HG03432 (cell line): Measurements from ENCODE around the gene FBXW8.
"Not testable (repeated sequence)": the region's sequence is repeated elsewhere in the genome, so short reads cannot be mapped to it uniquely, and the experiment has no call there.

ENCODE experiments used
- ATAC-seq: cut with Tn5 transposase; IDR thresholded peaks from one replicate; pipeline ENCODE4 v1.9.1; 2021; ENCODE audit warnings: mild to moderate bottlenecking, moderate library complexity; ENCODE audit not compliant: unreplicated experiment

Gene FBXW8

DNA sequence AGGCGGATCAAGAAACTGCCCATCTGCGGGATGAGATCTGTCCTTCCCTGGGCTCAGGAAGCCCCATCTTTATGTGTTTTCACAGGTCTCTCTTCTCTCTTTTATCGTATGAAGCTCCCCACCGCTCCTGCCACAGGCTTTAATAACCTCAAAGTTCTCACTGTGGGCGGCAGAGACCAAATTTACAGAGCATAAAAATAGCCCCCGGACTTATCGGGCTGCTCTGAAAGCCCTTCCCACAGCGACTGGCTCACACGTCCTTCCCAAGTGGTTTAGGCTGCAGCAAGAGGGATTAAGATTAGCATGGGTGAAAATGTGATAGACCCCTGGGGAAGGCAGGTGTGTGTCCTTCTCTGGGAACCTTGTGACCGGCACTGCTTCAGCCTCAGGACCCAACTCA is 140.6 kb downstream of the FBXW8 start:
- no peak for ATAC-seq

DNA sequence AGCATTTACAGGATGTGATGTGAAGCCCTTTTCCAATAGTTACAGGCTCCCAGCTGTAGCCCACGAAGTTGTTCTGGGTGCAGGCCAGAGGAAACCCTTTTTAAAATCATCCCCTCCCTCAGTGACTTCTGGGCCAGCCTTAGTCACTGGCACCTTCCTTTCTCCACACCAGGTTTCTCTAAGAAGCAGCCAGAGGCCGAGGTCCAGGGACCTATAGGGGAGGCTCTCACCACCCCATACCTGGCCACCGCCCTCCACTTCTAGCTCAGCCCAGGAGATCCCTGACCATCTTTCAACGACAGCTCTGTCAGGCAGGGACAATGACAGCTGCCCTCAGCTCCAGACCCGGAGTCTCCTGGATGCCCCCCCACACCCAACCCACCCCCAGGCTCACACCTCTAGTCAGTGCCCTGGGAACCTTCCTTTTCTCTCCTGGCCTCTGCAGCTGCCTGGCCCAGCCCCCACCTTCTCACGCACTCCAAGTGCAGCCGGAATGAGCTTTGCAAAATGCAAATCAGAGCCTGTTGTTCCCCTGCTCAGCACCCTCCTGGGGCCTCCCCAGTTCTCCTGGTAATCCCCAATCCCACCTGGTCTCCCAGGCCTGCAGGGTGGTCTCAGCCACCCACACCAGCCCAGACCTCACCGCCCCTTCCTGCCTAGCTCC is 141.8 kb downstream of the FBXW8 start:
- peak; percentile 79 for ATAC-seq

DNA sequence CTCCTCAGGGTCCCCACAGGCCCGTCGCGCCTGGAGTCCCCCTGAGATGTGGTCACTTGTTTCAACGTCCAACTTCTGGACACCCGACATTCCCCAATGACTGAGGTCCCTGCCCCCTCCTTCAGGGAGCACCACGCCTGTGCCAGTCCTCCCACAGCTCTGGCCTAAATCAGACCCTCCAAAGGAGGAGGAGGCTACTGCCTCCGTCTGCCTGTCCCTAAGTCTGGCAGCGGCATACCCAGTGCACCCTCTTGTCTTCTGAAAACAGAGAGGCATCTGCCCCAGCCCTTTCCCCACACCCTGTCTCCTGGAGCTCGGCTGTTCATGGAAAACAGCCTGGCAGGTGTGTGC is 142.3 kb downstream of the FBXW8 start:
- ATAC-seq = no peak

DNA sequence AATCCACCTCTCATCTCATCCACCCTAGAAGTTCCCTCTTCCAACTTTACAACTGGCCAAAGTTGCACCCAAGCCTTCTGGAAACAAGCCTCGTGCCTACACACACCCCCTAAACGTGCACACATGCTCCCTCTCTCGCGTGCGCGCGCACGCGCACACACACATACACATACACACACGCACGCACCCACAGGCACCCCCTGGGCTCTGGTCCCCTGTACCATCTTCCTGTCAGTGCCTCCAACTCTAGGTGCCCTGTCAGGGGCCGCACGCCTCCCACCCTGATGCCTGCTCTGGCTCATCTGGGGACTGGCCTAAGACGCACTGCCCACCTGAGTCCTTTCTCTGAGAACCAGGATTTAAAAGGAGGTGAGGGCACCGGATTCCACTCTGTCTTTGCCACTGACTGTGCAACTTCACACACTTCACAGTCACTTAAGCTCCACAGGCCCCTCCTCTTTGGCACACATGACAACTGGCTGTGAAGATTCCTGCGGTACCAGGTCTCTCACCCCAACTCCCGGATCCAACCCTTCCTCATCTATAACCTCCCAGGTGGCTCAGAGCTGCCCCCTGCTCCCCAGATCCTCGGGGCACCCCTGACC is 142.9 kb downstream of the FBXW8 start:
- no peak for ATAC-seq

DNA sequence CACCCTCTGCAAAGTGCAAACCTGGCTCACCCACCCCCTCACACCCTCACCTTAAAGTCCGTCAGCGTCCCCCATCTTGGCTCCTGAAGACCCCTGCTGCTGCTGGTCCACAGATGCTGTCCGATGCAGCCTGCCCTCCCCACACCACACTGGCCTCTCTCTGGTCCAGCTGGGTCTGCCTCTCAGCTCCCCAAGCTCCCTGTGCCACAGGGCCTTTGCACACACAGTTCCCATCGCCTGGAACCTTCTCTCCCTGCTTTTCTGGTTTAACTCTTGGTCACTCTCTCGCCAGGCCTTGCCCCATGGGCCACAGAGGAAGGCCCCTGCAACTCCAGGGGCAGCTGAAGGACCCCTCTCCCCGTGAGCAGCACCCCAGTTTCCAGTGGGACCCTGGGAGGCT is 143.5 kb downstream of the FBXW8 start:
- no peak for ATAC-seq

DNA sequence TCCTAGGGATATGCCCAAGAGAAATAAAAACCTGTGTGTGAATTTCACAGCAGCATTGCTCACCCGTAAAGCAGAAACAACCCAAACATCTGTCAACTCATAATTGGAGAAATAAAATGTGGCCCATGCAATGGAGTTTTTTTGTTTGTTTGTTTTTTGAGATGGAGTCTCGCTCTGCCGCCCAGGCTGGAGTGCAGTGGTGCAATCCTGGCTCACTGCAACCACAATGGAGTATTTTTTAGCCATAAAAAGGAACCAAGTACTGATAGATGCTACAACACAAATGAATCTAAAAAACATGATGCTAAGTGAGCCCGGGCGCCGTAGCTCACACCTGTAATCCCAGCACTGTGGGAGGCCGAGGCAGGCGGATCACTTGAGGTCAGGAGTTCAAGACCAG is 146.9 kb downstream of the FBXW8 start:
- not testable (repeated sequence) for ATAC-seq

DNA sequence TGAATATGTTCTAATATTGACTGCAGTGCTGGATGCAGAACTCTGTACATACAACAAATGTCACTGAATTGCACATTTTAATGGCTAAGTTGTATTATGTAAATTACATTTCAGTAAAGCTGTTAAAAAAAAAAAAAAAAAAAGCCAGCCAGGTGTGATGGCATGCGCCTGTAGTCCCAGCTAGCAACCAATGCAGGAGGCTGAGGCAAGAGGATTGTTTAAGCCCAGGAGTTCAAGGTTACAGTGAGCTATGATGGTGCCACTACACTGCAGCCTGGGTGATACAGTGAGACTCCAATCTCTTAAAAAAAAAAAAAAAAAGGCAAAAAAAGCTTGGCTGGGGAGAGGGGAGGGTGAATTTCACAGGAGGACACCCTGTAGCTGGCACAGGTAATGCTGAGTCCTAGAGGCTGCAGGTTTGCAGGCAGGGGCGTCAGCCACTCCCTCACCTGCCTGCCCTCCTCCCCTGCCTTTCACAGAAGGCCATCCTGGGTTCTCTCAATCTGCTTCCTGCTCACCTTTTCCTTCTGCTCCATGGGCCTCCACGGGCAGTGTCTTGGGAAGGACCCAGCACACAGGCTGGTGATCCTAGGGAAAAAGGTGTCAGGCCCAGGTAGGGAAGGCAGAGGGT is 147.8 kb downstream of the FBXW8 start:
- ATAC-seq = no peak

DNA sequence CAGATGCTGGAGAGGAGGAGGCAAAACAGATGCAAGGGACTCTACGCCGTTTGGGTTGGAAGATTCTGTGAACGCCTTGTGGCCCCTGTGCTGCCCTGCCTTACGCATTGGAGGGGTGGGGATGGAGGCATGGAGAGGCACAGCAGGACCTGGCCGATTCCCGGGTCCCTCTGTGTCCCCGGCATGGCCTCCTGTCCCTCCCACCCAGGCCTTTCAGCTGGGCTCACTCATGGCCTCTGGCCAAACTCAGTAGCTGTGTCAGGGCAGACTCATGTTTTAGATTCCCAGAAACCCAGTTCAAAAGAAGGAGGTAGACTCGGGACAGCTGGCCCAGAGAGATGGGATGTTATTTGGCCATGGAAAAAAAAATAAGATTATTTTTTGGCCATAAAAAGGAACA is 148.4 kb downstream of the FBXW8 start:
- ATAC-seq = no peak

DNA sequence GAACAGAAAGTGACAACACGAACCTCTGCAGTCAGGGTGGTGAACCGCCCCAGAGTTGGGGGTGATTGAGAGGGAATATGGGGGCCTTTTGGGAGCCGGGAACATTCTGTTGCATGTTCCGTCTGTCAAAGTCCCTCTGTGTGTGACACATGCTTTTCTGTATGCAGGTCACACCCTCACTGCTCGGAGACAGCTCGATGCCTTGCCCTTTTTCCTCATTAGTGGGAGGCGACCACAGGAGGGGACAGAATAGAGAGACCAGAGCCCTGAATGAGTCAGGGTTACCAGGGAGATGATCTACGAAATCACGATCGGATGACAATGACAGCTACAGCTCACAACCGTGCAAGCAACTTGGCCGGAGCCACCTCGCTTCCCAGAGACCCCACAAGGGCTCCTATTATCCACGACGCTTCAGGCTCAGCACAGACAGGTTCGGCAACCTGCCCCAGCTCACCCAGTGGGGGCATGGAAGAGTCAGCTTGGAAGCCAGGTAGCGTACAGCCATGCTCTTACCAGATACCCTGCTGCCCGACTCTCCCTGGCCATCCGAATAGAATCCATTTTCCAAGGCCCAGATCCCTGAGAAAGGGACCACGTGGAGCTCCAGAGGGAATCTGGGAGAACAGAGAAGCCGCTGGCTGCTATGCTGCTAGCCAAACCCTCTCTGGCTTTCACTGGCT is 149.6 kb downstream of the FBXW8 start:
- ATAC-seq = no peak

DNA sequence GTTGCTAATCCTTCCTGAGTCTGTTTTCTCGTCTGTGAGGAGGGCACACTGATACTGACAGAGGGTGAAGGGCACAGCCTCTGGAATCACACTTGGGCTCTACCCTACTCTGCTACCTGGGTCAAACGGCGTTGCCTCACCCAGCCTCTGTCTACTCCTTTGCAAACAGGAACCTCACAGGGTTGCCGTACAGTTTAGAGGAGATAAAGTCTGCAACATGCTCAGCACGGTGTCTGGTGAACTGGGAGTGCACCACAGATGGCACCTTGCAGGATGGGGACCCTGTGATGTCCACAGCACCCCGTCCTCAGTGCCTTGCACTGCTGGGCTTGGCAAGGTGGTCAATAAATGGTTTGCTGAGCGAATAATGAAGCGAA is 150.2 kb downstream of the FBXW8 start:
- no peak for ATAC-seq

DNA sequence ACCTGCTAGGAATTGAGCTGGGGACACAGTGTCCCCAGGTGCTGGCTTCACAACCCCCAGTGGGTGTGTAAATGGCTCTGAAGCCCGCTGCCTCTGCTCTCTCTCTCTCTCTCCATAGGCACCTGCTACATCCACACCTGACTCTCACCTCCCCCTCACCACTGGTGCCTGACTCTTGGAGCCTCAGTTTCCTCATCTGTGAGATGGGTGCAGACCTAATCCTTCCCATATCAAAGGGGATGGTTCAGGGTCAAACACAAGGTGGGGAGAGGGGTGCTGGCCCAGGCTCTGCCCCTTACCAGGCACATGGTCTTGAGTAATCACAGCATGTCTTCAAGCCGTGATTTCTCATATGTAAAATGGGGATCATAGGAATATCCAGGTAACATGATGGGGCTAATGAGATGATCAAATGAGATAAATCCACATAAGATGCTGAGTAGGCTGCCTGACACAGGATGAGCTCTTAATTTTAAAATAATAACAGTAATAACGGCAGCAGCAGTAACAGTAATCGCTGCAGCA is 150.9 kb downstream of the FBXW8 start:
- no peak for ATAC-seq

DNA sequence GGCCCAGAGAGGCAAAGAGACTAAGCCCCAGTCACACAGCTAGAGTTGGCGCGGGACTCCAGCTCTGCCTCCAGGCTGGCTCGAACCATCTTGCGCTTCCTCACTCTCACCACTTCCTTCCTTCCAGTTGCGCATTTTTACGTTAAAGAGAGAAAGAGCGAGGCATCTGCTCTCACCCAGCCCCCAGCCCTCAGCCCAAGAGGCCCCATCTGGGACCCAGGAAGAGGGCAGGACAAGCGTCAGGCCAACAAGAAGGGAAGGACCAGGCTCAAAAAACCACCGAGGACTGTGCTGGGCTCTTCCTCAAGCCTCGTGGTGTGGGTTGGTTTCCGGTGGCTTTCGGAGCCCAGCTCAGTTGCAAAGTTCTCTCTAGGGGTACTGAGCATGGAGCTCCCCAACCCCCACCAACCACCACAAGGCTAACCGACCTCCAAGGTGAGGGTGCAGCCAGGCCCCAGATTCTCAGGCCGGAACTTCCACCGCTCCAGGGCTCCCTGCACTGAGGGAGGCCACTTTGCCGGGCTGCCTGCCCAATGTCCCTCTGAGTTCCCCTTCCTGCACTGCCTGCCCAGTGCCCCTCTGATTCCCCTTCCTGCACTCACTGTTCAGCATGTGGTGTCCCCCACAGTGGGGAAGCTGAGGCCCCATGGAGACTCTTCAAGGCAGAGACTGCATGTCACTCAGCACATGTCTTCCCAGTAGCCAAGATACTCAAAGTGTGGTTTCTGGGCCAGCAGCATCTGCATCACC is 152.6 kb downstream of the FBXW8 start:
- peak; percentile 67 for ATAC-seq

DNA sequence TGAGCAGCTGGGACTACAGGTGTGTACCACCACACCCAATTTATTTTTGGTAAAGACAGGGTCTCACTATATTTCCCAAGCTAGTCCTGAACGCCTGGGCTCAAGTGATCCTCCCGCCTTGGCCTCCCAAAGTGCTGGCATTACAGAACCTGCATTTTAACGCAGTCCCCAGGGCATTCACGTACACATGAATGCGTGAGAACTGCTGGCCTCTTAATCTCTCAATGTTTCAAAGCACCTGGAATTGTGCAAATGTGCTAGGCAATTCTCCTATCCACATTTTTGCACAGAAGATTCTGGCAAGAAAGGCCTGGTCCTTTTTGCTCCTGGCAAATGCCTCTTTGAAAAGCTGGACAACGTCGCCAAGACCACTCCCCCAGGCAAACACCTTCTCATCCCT is 153.3 kb downstream of the FBXW8 start:
- ATAC-seq = no peak

DNA sequence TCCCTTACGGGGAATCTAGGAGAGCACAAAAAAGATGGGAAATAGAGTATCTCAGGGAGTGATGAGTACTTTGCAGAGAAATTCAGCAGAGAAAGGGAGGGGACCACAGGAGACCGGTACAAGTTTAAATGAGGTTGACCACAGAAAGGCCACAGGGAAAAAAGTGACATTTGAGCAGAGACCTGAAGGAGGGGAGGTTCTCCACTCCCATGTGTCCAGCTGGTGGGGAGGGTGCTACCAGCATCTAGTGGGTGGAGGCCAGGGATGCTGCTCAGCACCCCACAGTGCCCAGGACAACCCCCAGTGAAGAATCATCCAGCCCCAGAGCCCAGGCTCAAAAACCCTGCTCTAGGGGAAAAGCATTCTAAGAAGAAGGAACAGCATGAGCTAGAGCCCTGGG is 153.8 kb downstream of the FBXW8 start:
- no peak for ATAC-seq

DNA sequence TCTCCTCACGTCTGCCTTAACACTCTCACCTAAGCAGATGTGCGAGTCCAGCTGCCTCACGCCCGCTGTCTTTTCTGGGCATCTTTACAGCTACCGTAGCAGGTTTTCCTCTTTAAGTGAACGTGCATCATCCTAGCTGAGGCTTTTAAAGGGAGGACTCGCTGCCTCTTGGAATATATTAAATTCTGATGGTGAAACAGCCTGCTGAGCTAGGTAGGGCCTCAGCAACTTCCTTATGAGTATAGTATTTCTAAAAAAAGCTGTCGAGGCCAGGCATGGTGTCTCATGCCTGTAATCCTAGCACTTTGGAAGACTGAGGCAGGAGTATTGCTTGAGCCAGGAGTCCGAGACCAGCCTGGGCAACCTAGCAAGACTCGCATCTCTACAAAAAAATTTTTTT is 156.3 kb downstream of the FBXW8 start:
- ATAC-seq = no peak

DNA sequence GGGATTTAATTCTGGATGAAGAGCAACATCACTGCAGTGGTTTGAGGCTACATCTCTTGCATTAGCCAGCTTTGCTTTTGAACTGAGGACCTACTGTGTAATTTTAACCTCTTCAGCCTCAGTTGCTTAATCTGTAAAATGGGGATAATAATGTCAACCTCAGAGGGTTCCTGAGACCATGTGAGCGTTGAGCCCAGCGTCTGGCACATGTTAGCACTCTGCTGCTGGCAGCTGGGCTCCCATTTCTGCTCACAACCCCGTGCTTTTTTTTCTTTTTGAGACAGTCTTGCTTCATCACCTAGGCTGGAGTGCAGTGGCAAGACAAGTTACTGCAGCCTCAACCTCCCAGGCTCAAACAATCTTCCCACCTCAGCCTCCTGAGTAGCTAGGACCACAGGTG is 156.9 kb downstream of the FBXW8 start:
- no peak for ATAC-seq

DNA sequence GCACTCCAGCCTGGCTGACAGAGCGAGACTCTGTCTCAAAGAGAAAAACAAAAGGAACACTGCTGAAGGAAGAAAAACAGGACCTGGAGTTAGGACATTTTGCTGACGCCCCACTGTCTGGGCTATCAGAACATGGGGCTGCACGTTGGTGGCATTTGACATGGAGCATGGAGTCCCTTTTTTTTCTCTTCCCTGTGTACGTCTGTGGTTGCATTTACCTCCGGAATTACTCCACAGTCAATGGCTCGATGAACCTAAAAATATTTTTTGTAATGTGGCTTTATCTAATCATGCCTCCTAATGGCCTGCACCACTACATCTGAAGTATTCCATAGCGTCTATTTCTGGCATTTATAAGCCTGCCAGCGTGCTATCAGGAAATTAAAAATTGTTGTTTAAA is 157.7 kb downstream of the FBXW8 start:
- no peak for ATAC-seq

DNA sequence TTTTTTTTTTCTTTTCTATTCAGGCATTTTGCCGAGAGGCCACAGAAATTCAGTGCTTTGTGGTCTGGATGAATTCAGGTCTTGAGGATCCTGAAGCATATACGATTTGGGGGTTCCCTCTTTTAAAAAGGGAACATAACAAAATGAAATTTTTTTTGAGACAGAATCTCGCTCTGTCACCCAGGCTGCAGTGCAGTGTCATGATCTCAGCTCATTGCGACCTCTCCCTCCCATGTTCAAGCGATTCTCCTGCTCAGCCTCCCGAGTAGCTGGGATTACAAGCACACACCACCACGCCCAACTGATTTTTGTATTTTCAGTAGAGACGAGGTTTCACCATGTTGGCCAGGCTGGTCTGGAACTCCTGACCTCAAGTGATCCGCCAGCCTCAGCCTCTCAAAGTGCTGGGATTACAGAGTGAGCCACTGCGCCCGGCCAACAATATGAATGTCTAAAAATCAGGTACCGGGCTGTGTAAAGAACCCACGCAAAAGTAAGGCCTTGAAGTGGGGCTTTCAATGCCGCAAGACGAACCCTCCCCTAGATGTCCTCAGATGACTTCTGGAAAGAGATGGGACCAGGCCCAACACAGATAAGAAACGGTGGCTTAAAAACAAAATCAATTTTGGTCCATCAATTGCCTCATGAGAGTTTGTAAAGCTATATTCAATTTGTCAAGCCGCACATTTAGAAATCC is 158.5 kb downstream of the FBXW8 start:
- no peak for ATAC-seq

DNA sequence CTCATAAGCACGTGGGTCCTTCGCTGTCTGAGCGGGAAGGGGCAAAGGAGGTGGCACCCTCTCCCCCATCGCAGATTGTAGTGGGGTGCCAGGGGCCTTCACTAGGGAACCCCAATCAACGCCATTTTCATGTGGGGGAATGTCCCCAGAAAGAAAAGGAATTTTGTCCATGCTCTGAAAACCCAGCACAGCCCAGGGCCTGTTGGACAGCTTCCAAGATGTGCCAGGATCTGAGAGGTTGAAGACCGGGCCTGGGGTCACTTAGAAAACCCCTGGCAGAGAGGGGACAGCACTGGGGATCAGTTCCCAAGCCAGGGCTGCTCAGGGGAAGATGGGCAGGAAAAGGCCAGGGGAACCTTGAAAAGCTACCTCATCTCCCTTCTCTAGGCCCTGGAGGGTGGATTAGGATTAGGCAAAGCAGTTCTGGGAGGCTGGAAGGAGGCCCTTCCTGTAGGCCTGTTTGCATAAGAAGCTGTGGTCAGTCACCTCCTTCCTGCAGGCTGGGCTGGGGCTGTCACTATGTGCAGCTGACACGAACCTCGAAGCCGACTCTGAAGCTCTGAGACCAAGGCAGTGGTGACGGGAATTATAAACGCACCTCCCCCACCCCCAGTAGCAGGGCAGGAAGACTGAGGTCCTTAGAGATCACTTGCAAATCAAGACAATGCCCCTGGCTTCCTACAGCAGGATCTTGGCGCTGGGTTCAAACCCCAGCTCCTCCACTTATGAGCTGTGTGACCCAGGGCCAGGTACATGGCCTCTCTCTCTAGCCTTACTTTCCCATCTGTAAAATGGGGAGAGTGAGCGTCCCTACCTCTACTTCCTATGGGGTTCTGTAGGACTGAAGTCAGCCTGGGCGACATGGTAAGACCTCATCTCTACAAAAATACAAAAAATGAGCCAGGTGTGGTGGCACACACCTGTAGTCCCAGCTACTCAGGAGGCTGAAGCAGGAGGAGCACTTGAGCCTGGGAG is 159.5 kb downstream of the FBXW8 start:
- no peak for ATAC-seq
